Cardiac muscle cell (in vitro differentiated cells and primary cell): ENCODE results near the gene C1orf94. TPM values are rescaled to one million over a fixed set of nuclear protein-coding genes. Genes with fewer than 3 reads are reported as not detected.

Experiments
- DNase-seq, 2 donors: peaks; one replicate each; pipeline versions ENCODE4 v3.0.0 to v3.0.0-alpha.2; 2010 to 2017; ENCODE audit warnings: low read depth in 1 of 2, low spot score in 1 of 2
- H3K27ac ChIP-seq: fragments of 200-600 bp; sonication (generic); 2 replicates; pipeline ENCODE4 v1.5.1; 2016
- H3K27me3 ChIP-seq: fragments of 200-600 bp; sonication (generic); 2 replicates; pipeline ENCODE4 v1.6.0; 2016; ENCODE audit warnings: control low read depth
- H3K36me3 ChIP-seq: fragments of 200-600 bp; sonication (generic); 2 replicates; pipeline ENCODE4 v1.5.1; 2016; ENCODE audit warnings: control low read depth
- H3K4me1 ChIP-seq: fragments of 200-600 bp; sonication (generic); 2 replicates; pipeline ENCODE4 v1.8.1; 2017; ENCODE audit warnings: low read depth, mild to moderate bottlenecking, mixed run types
- H3K4me3 ChIP-seq: fragments of 200-600 bp; sonication (generic); 2 replicates; pipeline ENCODE4 v1.5.1; 2016; ENCODE audit warnings: mild to moderate bottlenecking
- H3K9me3 ChIP-seq: fragments of 200-600 bp; sonication (generic); 2 replicates; pipeline ENCODE4 v1.5.1; 2017; ENCODE audit warnings: low read depth, mild to moderate bottlenecking, control low read depth
- polyA plus RNA-seq: library from polyadenylated mRNA; unstranded; fragments of >200 nt; fragmentation: Nextera tagmentation; extraction: Ambion mirVana; gene quantifications from 2 replicates; pipeline ENCODE4 v1.2.1, GENCODE V29; 2016
- total RNA-seq: library from RNA; depleted of rRNA; stranded (reverse); fragments of >200 nt; gene quantifications from 2 replicates; pipeline ENCODE4 v1.2.3, GENCODE V29; 2016
- TF ChIP-seq, protein P1 (sequence below): IDR thresholded peaks from 2 replicates; pipeline ENCODE4 v1.5.1; 2012; ENCODE audit warnings: low read depth, mild to moderate bottlenecking, low read length

Gene C1orf94
- total and polyA plus RNA-seq, 2 experiments from 2014 or later = not detected

- Histone ChIP-seq H3K27ac (no peak overlapping the region), H3K36me3 (no peaks in the 10 kb centered on the region), H3K27me3 (peaks cover 74% of the 10 kb centered on the region), H3K9me3 (no peaks in the 10 kb centered on the region), H3K4me3 (peak overlapping the region; percentile 39), H3K4me1 (peaks cover 17% of the 10 kb centered on the region)
- peak; percentile 86 to 87 for DNase-seq
- TF ChIP-seq, protein P1, sequence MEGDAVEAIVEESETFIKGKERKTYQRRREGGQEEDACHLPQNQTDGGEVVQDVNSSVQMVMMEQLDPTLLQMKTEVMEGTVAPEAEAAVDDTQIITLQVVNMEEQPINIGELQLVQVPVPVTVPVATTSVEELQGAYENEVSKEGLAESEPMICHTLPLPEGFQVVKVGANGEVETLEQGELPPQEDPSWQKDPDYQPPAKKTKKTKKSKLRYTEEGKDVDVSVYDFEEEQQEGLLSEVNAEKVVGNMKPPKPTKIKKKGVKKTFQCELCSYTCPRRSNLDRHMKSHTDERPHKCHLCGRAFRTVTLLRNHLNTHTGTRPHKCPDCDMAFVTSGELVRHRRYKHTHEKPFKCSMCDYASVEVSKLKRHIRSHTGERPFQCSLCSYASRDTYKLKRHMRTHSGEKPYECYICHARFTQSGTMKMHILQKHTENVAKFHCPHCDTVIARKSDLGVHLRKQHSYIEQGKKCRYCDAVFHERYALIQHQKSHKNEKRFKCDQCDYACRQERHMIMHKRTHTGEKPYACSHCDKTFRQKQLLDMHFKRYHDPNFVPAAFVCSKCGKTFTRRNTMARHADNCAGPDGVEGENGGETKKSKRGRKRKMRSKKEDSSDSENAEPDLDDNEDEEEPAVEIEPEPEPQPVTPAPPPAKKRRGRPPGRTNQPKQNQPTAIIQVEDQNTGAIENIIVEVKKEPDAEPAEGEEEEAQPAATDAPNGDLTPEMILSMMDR = peak; percentile 75
Measured at GRCh38 chr1:34162852-34163766, 13.6 kb upstream of the C1orf94 start.

DNA sequence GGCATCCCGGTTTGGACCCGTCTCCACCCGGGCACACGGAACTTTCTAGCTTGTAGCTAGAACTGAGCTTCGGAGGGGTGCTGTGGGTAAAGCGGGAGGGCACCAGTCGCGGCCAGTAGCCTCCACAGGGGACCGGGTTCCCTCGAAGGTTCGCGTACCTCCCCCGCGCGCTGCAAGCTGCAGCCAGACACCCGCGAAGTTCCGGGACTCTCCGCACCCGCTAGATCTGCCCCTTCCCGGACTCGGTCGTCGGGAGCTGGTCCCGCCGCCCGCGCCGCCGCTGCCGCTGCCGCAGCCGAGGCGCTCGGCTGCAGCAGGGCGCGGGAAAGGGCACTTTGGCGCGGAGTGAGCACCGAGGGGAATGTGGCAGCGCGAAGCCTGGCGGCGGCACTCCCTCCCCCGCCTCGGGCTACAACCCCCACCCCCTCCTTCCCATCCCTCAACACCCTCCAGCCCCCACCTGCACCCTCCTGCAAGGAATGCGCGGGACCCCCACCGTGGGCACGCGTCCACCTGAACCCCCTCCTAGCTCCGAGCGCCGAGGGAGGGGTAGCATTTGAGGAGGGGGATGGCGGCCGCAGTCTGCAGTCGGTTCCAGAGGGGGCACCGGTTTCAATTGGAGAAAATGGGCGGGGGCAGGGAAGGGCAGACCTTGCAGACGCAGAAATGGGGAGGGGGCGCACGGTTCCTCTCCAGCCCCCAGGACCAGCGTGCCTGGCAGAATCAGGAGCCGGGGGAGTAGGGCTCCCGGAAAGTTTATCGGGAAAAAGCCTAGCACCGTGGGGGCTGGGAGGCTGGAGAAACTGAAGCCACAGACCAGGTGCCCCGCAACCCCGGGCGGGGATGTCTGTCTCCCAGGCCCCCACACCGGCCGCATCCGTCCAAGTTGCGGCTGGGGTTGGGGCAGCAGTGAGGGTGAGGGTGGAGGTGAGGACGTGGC is 12.6 kb upstream of the C1orf94 start:
- peaks cover 84% of the 10 kb centered on the region for H3K27me3 ChIP-seq
- peak; percentile 14 to 57 for DNase-seq
- H3K9me3 ChIP-seq = no peaks in the 10 kb centered on the region
- H3K4me3 ChIP-seq = peak overlapping the region; percentile 39
- peaks cover 17% of the 10 kb centered on the region for H3K4me1 ChIP-seq
- H3K36me3 ChIP-seq = no peaks in the 10 kb centered on the region
- no peak overlapping the region for H3K27ac ChIP-seq
- TF ChIP-seq, protein P1 = no peak

DNA sequence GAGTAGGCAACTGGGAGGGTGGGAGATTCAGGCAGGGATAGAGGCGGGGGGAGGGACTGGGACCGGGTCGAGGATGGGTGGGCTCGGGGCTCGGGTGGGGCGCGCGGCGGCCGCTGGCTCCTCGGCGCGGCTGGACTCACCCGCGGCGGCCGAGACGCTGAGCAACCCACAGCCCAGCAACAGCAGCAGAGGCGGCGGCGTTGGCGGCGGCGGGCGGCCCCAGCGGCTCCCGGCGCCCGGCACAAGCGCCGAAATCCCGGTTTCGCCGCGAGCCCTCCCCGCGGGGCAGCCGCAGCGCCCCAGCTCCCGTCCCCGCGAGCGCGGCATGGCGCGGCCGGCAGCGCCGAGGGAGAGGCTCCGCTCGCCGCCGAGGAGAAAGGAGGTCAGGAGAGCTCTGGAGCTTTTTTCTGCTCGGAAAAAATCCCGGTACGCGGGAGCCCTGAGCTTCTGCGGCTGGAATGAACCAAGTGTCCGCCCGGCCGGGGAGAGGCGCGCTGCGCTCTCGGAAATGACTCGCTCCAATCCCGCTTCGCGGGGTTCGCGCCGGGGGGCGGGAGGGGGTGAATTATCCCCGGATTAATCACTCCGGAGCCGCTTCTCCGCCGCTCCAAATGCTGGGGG is 11.8 kb upstream of the C1orf94 start, which contains the start of gene CSMD2:
Gene CSMD2, minus strand, starts transcription at position 460 of the 621 bp plus-strand sequence. Its CDS starts 133 bp downstream, at position 327.
- no peaks in the 10 kb centered on the region for H3K36me3 ChIP-seq
- TF ChIP-seq, protein P1 = no peak
- peaks cover 87% of the 10 kb centered on the region for H3K27me3 ChIP-seq
- peaks cover 17% of the 10 kb centered on the region for H3K4me1 ChIP-seq
- peak within 1 kb of the TSS; percentile 39 for H3K4me3 ChIP-seq
- H3K27ac ChIP-seq = no peak within 1 kb of the TSS
- H3K9me3 ChIP-seq = no peaks in the 10 kb centered on the region
- peak; percentile 62 to 71 for DNase-seq

GRCh38 chr1:34165422-34165921 is 11.2 kb upstream of the C1orf94 start:
- DNase-seq = peak in 1 of 2 donors; percentile 1
- Histone ChIP-seq H3K4me1 (peaks cover 17% of the 10 kb centered on the region), H3K27me3 (peaks cover 90% of the 10 kb centered on the region), H3K27ac (no peak overlapping the region), H3K36me3 (no peaks in the 10 kb centered on the region), H3K9me3 (no peaks in the 10 kb centered on the region), H3K4me3 (peak overlapping the region; percentile 39)
- TF ChIP-seq, protein P1 = no peak

GRCh38 chr1:34166191-34166624 is 10.5 kb upstream of the C1orf94 start:
- Histone ChIP-seq H3K9me3 (no peaks in the 10 kb centered on the region), H3K4me3 (no peak overlapping the region), H3K4me1 (peaks cover 17% of the 10 kb centered on the region), H3K27ac (no peak overlapping the region), H3K27me3 (peaks cover 89% of the 10 kb centered on the region), H3K36me3 (no peaks in the 10 kb centered on the region)
- no peak for DNase-seq
- TF ChIP-seq, protein P1 = no peak
